Upper lobe of left lung (tissue), 6 donors: Measurements from ENCODE around the gene KIAA1210. TPM values are rescaled to one million over a fixed set of nuclear protein-coding genes. Genes with fewer than 3 reads are reported as not detected.

Source experiments
- ATAC-seq, 2 donors: fragments of 200-7000 bp; cut with Tn5 transposase; one replicate each; pipeline ENCODE4 v1.9.1; 2022; ENCODE audit warnings: mild to moderate bottlenecking in 2 of 2, moderate library complexity in 2 of 2; ENCODE audit not compliant: low FRiP score in 2 of 2
- DNase-seq, 2 donors: peaks; one replicate each; pipeline ENCODE4 v3.0.0-alpha.2; 2019 to 2020
- H3K27ac ChIP-seq, 4 donors: fragments of 200-600 bp; sonication (generic); one replicate each; pipeline ENCODE4 v1.5.1; 2016 to 2019
- H3K27me3 ChIP-seq, 4 donors: fragments of 200-600 bp; sonication (generic); one replicate each; pipeline ENCODE4 v1.5.1; 2017 to 2019
- H3K36me3 ChIP-seq, 4 donors: fragments of 200-600 bp; sonication (generic); one replicate each; pipeline ENCODE4 v1.5.1; 2016 to 2019
- H3K4me1 ChIP-seq, 4 donors: fragments of 200-600 bp; sonication (generic); one replicate each; pipeline ENCODE4 v1.5.1; 2018 to 2019
- H3K4me3 ChIP-seq, 4 donors: fragments of 200-600 bp; sonication (generic); one replicate each; pipeline ENCODE4 v1.5.1; 2017 to 2019; ENCODE audit warnings: mild to moderate bottlenecking in 2 of 4, moderate library complexity in 1 of 4
- H3K9me3 ChIP-seq, 4 donors: fragments of 200-600 bp; sonication (generic); one replicate each; pipeline ENCODE4 v1.5.1; 2018 to 2019
- CTCF ChIP-seq, 6 experiments: fragments of 450-650 bp in 4 of 6; fragments of 200-600 bp in 2 of 6; sonication (generic) in 2 of 6; IDR thresholded peaks; one replicate each; pipeline ENCODE4 v1.5.1; 2016 to 2019; ENCODE audit warnings: antibody characterized with exemption in 6 of 6
- EP300 ChIP-seq, 4 donors: sonication (generic); formaldehyde crosslinking; IDR thresholded peaks; one replicate each; pipeline ENCODE4 v1.5.1; 2017; ENCODE audit warnings: antibody characterized with exemption in 4 of 4, control low read depth in 2 of 4
- POLR2A ChIP-seq, 4 donors: fragments of 450-650 bp; IDR thresholded peaks; one replicate each; pipeline ENCODE4 v1.5.1; 2016 to 2017; ENCODE audit warnings: antibody characterized with exemption in 4 of 4, mild to moderate bottlenecking in 2 of 4
- POLR2AphosphoS5 ChIP-seq, 2 donors: sonication (generic); formaldehyde crosslinking; IDR thresholded peaks; one replicate each; pipeline ENCODE4 v1.5.1; 2017; ENCODE audit warnings: antibody characterized with exemption in 2 of 2
- WGBS, 2 donors: methylation state at CpG; one replicate each; pipeline ENCODE4 v1.1.5; 2017 to 2018; 5-methylcytosine and 5-hydroxymethylcytosine counted together
- total RNA-seq, 6 donors: library from RNA; depleted of rRNA in 4 of 6; stranded (reverse); fragments of >200 nt in 4 of 6; gene quantifications; one replicate each; pipeline versions ENCODE4 v1.1.0 to v1.2.1, GENCODE V29; 2016 to 2021
- donor health status: DM: no; HTN: no; CAD: no; lungs with moderate emphysema.
- donor health status: DM: no; HTN: yes; CAD: no; lungs with severe emphysema.

Gene KIAA1210
- total RNA-seq, 6 donors from 2014 or later = not detected

GRCh38 chrX:119094819-119095218, 32.8 kb downstream of the KIAA1210 start:
- H3K4me3 ChIP-seq = no peak overlapping the region
- no peaks in the 10 kb centered on the region for H3K27me3 ChIP-seq
- no peaks in the 10 kb centered on the region for H3K9me3 ChIP-seq
- 62 to 85% methylated on average over 2 to 3 of the region's 3 CpGs for WGBS, 2 donors
- TF ChIP-seq EP300 (IDR thresholded peaks at IDR 0.05) (no peak), POLR2A (IDR thresholded peaks at IDR 0.05) (no peak), CTCF (IDR thresholded peaks at IDR 0.05) (no peak), POLR2AphosphoS5 (IDR thresholded peaks at IDR 0.05) (no peak)
- H3K27ac ChIP-seq = no peak overlapping the region
- DNase-seq (no peak), ATAC-seq (no peak)
- no peaks in the 10 kb centered on the region for H3K4me1 ChIP-seq
- no peaks in the 10 kb centered on the region for H3K36me3 ChIP-seq

GRCh38 chrX:119093991-119094735, 33.4 kb downstream of the KIAA1210 start:
- H3K27me3 ChIP-seq = no peaks in the 10 kb centered on the region
- ATAC-seq = no peak
- no peak overlapping the region for H3K4me3 ChIP-seq
- DNase-seq = no peak
- no peaks in the 10 kb centered on the region for H3K9me3 ChIP-seq
- H3K36me3 ChIP-seq = no peaks in the 10 kb centered on the region
- TF ChIP-seq CTCF (IDR thresholded peaks at IDR 0.05) (no peak), EP300 (IDR thresholded peaks at IDR 0.05) (no peak), POLR2A (IDR thresholded peaks at IDR 0.05) (no peak), POLR2AphosphoS5 (IDR thresholded peaks at IDR 0.05) (no peak)
- H3K4me1 ChIP-seq = no peaks in the 10 kb centered on the region
- WGBS, 2 donors = 60 to 71% methylated on average over 4 to 7 of the region's 7 CpGs
- no peak overlapping the region for H3K27ac ChIP-seq

- Histone ChIP-seq H3K27me3 (no peaks in the 10 kb centered on the region), H3K9me3 (no peaks in the 10 kb centered on the region), H3K4me1 (no peaks in the 10 kb centered on the region), H3K4me3 (no peak overlapping the region), H3K36me3 (no peaks in the 10 kb centered on the region), H3K27ac (no peak overlapping the region)
- DNase-seq = no peak
- ATAC-seq = no peak
- TF ChIP-seq POLR2A (IDR thresholded peaks at IDR 0.05) (no peak), POLR2AphosphoS5 (IDR thresholded peaks at IDR 0.05) (no peak), EP300 (IDR thresholded peaks at IDR 0.05) (no peak), CTCF (IDR thresholded peaks at IDR 0.05) (no peak)
- WGBS, 2 donors = 65 to 100% methylated on average over 1 of the region's 1 CpG
Measured at GRCh38 chrX:119090627-119091026, 37.0 kb downstream of the KIAA1210 start.

GRCh38 chrX:119089619-119090018, 38.0 kb downstream of the KIAA1210 start:
- no peak overlapping the region for H3K4me3 ChIP-seq
- 82% methylated on average over 1 of the region's 1 CpG for WGBS, 2 donors
- H3K36me3 ChIP-seq = no peaks in the 10 kb centered on the region
- H3K27ac ChIP-seq = no peak overlapping the region
- no peaks in the 10 kb centered on the region for H3K27me3 ChIP-seq
- H3K9me3 ChIP-seq = no peaks in the 10 kb centered on the region
- TF ChIP-seq POLR2A (IDR thresholded peaks at IDR 0.05) (no peak), CTCF (IDR thresholded peaks at IDR 0.05) (no peak), EP300 (IDR thresholded peaks at IDR 0.05) (no peak), POLR2AphosphoS5 (IDR thresholded peaks at IDR 0.05) (no peak)
- ATAC-seq (no peak), DNase-seq (no peak)
- no peaks in the 10 kb centered on the region for H3K4me1 ChIP-seq

GRCh38 chrX:119087121-119087520, 40.5 kb downstream of the KIAA1210 start:
- no peaks in the 10 kb centered on the region for H3K4me1 ChIP-seq
- no peak for TF ChIP-seq POLR2A (IDR thresholded peaks at IDR 0.05)
- no peak for TF ChIP-seq POLR2AphosphoS5 (IDR thresholded peaks at IDR 0.05)
- no peak for TF ChIP-seq EP300 (IDR thresholded peaks at IDR 0.05)
- TF ChIP-seq CTCF (IDR thresholded peaks at IDR 0.05) = no peak
- no peaks in the 10 kb centered on the region for H3K36me3 ChIP-seq
- no peak overlapping the region for H3K27ac ChIP-seq
- no peak overlapping the region for H3K4me3 ChIP-seq
- 65% methylated on average over 1 of the region's 1 CpG; no CpG with 5 or more reads in 1 of the 2 donors for WGBS, 2 donors
- ATAC-seq (no peak), DNase-seq (no peak)
- no peaks in the 10 kb centered on the region for H3K27me3 ChIP-seq
- H3K9me3 ChIP-seq = no peaks in the 10 kb centered on the region
